Adrenal gland (tissue), 12 donors: ENCODE measurements around the gene NOM1. TPM values are rescaled to one million over a fixed set of nuclear protein-coding genes. Genes with fewer than 3 reads are reported as not detected.
"Not testable (repeated sequence)": the region's sequence is repeated elsewhere in the genome, so short reads cannot be mapped to it uniquely, and the experiment has no call there.

Experiments used
- DNase-seq, 7 donors: peaks; one replicate each; pipeline ENCODE4 v3.0.0-alpha.2; 2019 to 2020
- H3K27ac ChIP-seq, 5 donors: fragments of 200-600 bp; sonication (generic) in 4 of 5; 1 replicate in 3 of 5; 2 replicates in 2 of 5; pipeline versions ENCODE4 v1.5.1 to v1.8.0; 2016 to 2020; ENCODE audit warnings: mild to moderate bottlenecking in 1 of 5
- H3K27me3 ChIP-seq: fragments of 200-600 bp; 2 replicates; pipeline ENCODE4 v1.8.0; 2021
- H3K36me3 ChIP-seq, 2 donors: fragments of 200-600 bp; replicated peaks in 1 of 2; 1 replicate in 1 of 2; 2 replicates in 1 of 2; pipeline versions ENCODE4 v1.5.1 to v1.8.0; 2018 to 2022
- H3K4me1 ChIP-seq, 2 donors: fragments of 200-600 bp; replicated peaks in 1 of 2; 1 replicate in 1 of 2; 2 replicates in 1 of 2; pipeline versions ENCODE4 v1.5.1 to v1.8.0; 2018 to 2021
- H3K4me3 ChIP-seq, 4 donors: fragments of 200-600 bp; sonication (generic) in 3 of 4; one replicate each; pipeline ENCODE4 v1.5.1; 2016 to 2018
- H3K9me3 ChIP-seq, 3 donors: fragments of 200-600 bp; sonication (generic) in 1 of 3; replicated peaks in 1 of 3; 1 replicate in 2 of 3; 2 replicates in 1 of 3; pipeline versions ENCODE4 v1.5.1 to v1.8.0; 2016 to 2021
- CTCF ChIP-seq, 6 experiments: fragments of 450-650 bp in 4 of 6; fragments of 200-600 bp in 2 of 6; sonication (generic) in 1 of 6; IDR thresholded peaks; 1 replicate in 5 of 6; 2 replicates in 1 of 6; pipeline versions ENCODE4 v1.5.1 to v1.8.0; 2016 to 2021; ENCODE audit warnings: antibody characterized with exemption in 6 of 6, mild to moderate bottlenecking in 2 of 6, moderate library complexity in 1 of 6
- POLR2A ChIP-seq, 2 donors: fragments of 450-650 bp; IDR thresholded peaks; one replicate each; pipeline ENCODE4 v1.6.1; 2017; ENCODE audit warnings: antibody characterized with exemption in 2 of 2, mild to moderate bottlenecking in 2 of 2, moderate library complexity in 1 of 2
- WGBS, 4 donors: extraction: QIAGEN DNeasy Blood & Tissue Kit in 2 of 4; methylation state at CpG; one replicate each; pipeline versions ENCODE4 v1.1.5 to v1.1.7; 2013 to 2017; 5-methylcytosine and 5-hydroxymethylcytosine counted together
- intact Hi-C, 2 donors: fragments of 100-400 bp; cut with DNase I; formaldehyde crosslinking; loops; one replicate each; pipeline versions ENCODE4 v1.14.1 to v1.15.0; 2022 to 2023
- polyA plus RNA-seq, 3 donors: library from polyadenylated mRNA; stranded (reverse); fragments of 200-250 nt in 2 of 3; fragments of 350-450 nt in 1 of 3; fragmentation: Illumina TruSeq in 1 of 3; extraction: RNeasy Lipid Tissue Mini Kit (QIAGEN cat#74804) in 1 of 3; gene quantifications; one replicate each; pipeline ENCODE4 v1.2.3, GENCODE V29; 2013 to 2014
- total RNA-seq, 9 donors: library from RNA; depleted of rRNA in 4 of 9; stranded (reverse); fragments of >200 nt in 4 of 9; fragments of 120-200 nt in 1 of 9; fragmentation: NEBNext Ultra II Directional in 1 of 9; extraction: Animal tissue kit (Norgen Biotek cat#: 25700) in 1 of 9; gene quantifications; one replicate each; pipeline versions ENCODE4 v1.1.0 to v1.2.4, GENCODE V29; 2013 to 2023
- donor health status: healthy with polysubstance abuse.
- donor health status: Bipolar disorder and iron deficiency.
- donor health status: DM: yes; HTN: yes; CAD: no.
- donor health status: DM: no; HTN: no; CAD: no.
- donor health status: DM: no; HTN: no; CAD: no.
- donor health status: DM: yes; HTN: yes; CAD: no.

Gene NOM1
- total and polyA plus RNA-seq, 12 donors, result 5.6 to 19.8 (median 14.6) TPM

- no peaks in the 10 kb centered on the region for H3K36me3 ChIP-seq
- H3K9me3 ChIP-seq, result no peaks in the 10 kb centered on the region
- peaks cover 4 to 5% of the 10 kb centered on the region in 2 donors for H3K4me1 ChIP-seq
- H3K27ac ChIP-seq, result no peak overlapping the region
- TF ChIP-seq POLR2A (IDR thresholded peaks at IDR 0.05) (no peak), CTCF (IDR thresholded peaks at IDR 0.05) (no peak)
- WGBS, 4 donors, result 56 to 82% (median 76%) methylated on average over 4 of the region's 4 CpGs
- no peak overlapping the region for H3K4me3 ChIP-seq
- DNase-seq, result no peak
- H3K27me3 ChIP-seq, result no peaks in the 10 kb centered on the region
- intact Hi-C loops, result no loop called here
Observed at GRCh38 chr7:156907656-156908055, 41.9 kb upstream of the NOM1 start.

GRCh38 chr7:156909574-156910252, 39.8 kb upstream of the NOM1 start:
- H3K4me1 ChIP-seq, H3K27ac ChIP-seq, H3K4me3 ChIP-seq, H3K9me3 ChIP-seq, H3K27me3 ChIP-seq, intact Hi-C loops, DNase-seq, H3K36me3 ChIP-seq: not testable (repeated sequence)
- 66 to 90% (median 77%) methylated on average over 3 of the region's 3 CpGs for WGBS, 4 donors

GRCh38 chr7:156918635-156919034, 30.9 kb upstream of the NOM1 start:
- no peaks in the 10 kb centered on the region for H3K9me3 ChIP-seq
- no peak overlapping the region for H3K27ac ChIP-seq
- no peaks in the 10 kb centered on the region for H3K4me1 ChIP-seq
- DNase-seq, result no peak
- intact Hi-C loops, result no loop called here
- no peak overlapping the region for H3K4me3 ChIP-seq
- H3K36me3 ChIP-seq, result no peaks in the 10 kb centered on the region
- 38 to 62% (median 55%) methylated on average over 1 of the region's 1 CpG for WGBS, 4 donors
- TF ChIP-seq CTCF (IDR thresholded peaks at IDR 0.05), result no peak
- TF ChIP-seq POLR2A (IDR thresholded peaks at IDR 0.05), result no peak
- no peaks in the 10 kb centered on the region for H3K27me3 ChIP-seq

GRCh38 chr7:156919132-156919713, 30.3 kb upstream of the NOM1 start:
- Histone ChIP-seq H3K36me3 (no peaks in the 10 kb centered on the region), H3K27ac (no peak overlapping the region), H3K9me3 (no peaks in the 10 kb centered on the region), H3K4me3 (no peak overlapping the region), H3K27me3 (no peaks in the 10 kb centered on the region), H3K4me1 (no peaks in the 10 kb centered on the region)
- TF ChIP-seq POLR2A (IDR thresholded peaks at IDR 0.05) (no peak), CTCF (IDR thresholded peaks at IDR 0.05) (no peak)
- WGBS, 4 donors, result 82 to 87% (median 84%) methylated on average over 16 to 19 of the region's 19 CpGs
- no peak for DNase-seq
- intact Hi-C loops, result no loop called here

- H3K27ac ChIP-seq, result no peak overlapping the region
- no peak overlapping the region for H3K4me3 ChIP-seq
- no peaks in the 10 kb centered on the region for H3K27me3 ChIP-seq
- TF ChIP-seq CTCF (IDR thresholded peaks at IDR 0.05) (no peak), POLR2A (IDR thresholded peaks at IDR 0.05) (no peak)
- 60 to 73% (median 69%) methylated on average over 4 to 5 of the region's 5 CpGs for WGBS, 4 donors
- no peaks in the 10 kb centered on the region for H3K9me3 ChIP-seq
- H3K4me1 ChIP-seq, result no peaks in the 10 kb centered on the region
- H3K36me3 ChIP-seq, result no peaks in the 10 kb centered on the region
- DNase-seq, result peak in 1 of 7 donors; percentile 28
- intact Hi-C loops, result loop anchor here in 1 of 2 donors (10.0 kb wide), 1 partner anchor 1125 kb away; no protein-coding TSS in a partner anchor
Observed at GRCh38 chr7:156920076-156920475, 29.4 kb upstream of the NOM1 start.

GRCh38 chr7:156920487-156921373, 28.8 kb upstream of the NOM1 start:
- not testable (repeated sequence) for H3K36me3 ChIP-seq, H3K4me1 ChIP-seq, H3K27me3 ChIP-seq, H3K4me3 ChIP-seq, H3K27ac ChIP-seq, H3K9me3 ChIP-seq
- peak in 1 of 7 donors; percentile 43 for DNase-seq
- 77 to 79% (median 78%) methylated on average over 24 of the region's 24 CpGs for WGBS, 4 donors
- intact Hi-C loops, result loop anchor here in 1 of 2 donors (10.0 kb wide), 1 partner anchor 1126 kb away; no protein-coding TSS in a partner anchor
